Activated CD8-positive, alpha-beta memory T cell treated with anti-CD3 and anti-CD28 coated beads for 24 hours (primary cell): ENCODE data around the gene CACNA1B.
"Not testable (repeated sequence)": the region's sequence is repeated elsewhere in the genome, so short reads cannot be mapped to it uniquely, and the experiment has no call there.

Experiments
- DNase-seq: peaks from one replicate; pipeline ENCODE4 v3.0.0-alpha.2; 2020

Gene CACNA1B

DNA sequence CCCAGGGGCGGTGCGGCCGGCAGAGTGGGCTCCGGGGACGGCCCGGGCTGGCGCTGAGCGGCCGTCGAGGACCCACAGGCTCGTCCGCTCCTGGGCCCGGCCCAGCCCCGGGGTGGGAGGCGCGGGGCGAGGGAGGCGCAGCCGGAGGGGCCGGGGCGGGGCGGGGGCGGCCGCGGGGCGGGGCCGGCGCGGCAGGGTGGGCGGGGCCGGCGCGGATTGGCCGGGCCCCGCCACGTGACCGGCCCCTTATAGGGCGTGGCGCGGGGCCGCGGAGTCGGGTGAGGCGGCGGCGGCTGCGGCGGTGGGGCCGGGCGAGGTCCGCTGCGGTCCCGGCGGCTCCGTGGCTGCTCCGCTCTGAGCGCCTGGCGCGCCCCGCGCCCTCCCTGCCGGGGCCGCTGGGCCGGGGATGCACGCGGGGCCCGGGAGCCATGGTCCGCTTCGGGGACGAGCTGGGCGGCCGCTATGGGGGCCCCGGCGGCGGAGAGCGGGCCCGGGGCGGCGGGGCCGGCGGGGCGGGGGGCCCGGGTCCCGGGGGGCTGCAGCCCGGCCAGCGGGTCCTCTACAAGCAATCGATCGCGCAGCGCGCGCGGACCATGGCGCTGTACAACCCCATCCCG is at the start of gene CACNA1B:
Gene CACNA1B (plus strand): TSS at position 277 of the 617 bp plus-strand sequence. CDS start 152 bp downstream, at position 429.
- DNase-seq = not testable (repeated sequence)

DNA sequence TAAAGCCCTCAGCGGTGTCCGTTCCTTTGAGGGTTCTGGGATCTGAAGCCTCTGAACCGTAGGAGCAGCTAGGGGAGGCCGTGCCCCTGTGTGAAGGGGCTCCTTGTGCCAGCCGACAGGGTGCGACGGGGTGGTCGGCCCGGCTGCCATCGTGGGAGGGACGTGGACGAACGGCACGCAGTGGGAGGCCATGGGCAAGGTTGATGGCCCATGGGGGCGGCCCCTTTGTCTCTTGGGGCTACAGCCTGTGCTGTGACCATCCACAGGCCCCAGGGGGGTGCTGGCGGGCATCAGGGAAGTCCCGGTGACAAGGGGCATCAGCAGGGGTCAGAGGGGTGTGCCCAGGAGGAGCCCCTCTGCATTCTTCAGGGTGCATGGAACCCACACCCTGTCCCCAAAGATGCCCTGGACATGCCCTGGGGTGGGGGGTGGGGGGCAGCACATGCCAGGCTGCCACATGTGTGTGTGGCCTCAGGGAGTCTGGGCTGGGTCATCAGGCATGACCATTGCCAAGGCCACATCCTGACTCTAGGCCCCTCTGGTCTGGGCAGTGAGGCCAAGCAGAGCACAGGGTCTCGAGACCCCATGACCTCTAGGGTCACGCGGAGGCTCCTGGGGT is 49.6 kb upstream of the CACNA1B start:
- DNase-seq = no peak

DNA sequence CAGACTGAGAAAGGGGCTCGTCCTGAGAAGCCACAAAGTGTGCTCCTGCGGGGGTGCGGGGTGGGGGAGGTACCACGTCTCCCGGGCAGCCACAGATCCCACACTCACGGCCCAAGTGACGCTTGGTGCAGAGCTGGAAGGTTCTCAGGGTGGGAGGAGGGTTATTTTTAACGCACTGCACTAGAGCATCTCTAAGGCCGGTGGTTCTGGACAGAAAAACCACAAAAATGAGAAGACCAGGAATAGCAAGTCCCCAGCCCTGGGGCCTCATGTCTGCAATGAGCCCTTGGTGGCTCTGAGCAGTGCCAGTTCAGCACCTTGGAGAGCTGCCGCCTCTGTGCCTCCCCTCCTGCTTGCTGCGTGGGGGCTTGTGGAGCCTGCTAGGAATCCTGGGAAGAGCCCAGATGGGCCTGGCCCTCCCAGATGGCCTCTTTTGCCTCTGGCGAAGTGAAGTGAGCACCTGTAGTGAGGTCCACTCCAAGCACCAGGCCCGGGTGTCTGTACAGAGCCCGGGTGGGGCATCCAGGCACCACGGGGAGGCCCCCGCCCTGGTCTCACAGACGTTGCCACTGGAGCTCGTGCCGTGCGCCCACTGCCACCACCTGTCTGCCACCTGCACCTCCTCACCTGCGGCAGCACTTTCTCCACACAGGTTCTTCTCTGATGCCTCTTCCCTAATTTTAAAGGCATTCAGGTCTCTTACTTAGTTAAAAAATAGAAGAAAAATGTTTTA is 48.9 kb upstream of the CACNA1B start:
- DNase-seq = no peak

DNA sequence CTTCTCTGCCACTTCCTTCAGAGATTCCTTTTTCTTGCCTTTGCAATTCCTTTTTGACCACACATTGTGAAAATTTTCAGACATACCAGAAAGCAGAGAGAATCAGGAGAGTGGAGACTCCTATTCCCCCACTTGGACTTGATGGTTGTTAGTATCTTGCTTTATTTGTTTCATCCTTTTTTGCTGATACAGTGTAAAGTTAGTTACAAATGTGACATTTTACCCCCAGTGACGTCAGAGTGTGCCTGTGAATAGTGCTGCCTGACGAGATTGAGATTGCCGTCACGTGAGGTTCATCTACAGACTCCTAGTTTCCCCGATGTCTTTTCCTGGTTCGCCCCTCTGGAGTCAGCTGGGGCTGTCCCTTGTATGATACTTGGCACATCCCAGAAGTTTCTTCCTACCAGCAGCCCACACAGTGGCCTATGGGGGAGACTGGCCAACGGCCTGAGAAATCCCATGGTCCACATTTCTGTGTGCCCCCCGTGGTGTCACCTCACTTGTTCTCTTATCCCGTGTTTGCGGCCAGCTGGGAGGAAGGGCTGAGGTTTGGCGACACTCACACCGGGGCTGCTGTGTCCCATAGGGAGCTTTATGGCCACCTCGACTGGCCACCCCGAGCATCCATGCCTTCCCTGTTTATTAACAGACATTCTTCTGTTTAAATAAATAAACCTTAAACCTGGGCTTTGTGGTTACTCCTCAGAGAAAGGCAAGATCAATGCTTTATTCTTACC is 48.2 kb upstream of the CACNA1B start:
- DNase-seq = no peak

DNA sequence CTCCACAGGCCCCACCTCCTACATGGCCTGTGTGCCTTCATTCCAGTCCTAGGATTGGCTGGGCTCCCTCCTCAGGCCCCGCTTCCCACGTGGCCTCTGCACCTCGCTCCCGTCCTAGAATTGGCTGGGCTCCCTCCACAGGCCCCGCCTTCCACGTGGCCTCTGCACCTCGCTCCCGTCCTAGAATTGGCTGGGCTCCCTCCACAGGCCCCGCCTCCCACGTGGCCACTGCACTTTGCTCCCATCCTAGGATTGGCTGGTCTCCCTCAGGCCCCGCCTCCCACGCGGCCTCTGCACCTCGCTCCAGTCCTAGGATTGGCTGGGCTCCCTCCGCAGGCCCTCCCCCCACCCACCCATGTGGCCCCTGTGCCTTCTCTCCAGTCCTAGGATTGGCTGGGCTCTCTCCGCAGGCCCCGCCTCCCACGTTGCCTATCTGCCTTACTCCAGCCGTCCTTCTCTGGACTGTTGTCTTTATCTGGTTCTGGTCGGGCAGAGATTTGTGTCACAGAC is 45.3 kb upstream of the CACNA1B start:
- no peak for DNase-seq

DNA sequence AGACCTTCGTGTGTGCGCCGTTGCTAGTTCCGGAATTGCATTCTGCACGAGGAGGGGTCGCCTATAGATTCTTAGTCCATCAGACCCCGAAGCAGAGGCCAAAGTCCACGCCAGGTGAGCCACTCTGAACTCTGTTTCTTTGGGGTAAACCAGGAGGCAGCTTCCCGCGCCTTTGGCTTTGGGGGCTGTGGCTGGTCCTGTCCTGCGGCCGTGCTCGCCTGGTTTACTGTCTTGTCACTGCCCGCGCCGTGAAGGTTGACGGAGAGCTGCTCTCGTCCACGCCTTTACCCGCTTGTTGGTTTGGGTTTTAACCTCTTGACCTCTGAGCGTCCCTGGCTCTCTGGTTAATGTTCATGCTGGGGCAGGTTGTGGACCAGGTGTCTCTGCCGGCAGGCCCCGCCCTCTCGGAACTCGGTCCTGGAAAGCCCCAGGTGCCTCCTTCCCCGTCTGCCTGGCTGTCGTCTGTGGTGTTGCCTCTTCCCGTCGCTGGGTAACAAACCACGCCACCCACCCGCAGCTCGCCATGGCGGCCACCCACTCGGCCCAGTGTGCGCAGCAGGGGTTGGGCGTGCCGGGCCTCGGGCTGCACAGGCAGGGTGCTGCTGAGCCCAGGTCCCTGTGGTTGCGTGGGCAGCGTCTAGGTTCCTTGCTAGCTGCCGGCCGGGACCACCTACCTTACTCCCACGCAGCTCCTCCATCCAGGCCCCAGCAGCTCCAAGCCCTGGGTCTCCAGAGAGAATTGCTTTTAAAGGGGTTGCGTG is 44.6 kb upstream of the CACNA1B start:
- no peak for DNase-seq

DNA sequence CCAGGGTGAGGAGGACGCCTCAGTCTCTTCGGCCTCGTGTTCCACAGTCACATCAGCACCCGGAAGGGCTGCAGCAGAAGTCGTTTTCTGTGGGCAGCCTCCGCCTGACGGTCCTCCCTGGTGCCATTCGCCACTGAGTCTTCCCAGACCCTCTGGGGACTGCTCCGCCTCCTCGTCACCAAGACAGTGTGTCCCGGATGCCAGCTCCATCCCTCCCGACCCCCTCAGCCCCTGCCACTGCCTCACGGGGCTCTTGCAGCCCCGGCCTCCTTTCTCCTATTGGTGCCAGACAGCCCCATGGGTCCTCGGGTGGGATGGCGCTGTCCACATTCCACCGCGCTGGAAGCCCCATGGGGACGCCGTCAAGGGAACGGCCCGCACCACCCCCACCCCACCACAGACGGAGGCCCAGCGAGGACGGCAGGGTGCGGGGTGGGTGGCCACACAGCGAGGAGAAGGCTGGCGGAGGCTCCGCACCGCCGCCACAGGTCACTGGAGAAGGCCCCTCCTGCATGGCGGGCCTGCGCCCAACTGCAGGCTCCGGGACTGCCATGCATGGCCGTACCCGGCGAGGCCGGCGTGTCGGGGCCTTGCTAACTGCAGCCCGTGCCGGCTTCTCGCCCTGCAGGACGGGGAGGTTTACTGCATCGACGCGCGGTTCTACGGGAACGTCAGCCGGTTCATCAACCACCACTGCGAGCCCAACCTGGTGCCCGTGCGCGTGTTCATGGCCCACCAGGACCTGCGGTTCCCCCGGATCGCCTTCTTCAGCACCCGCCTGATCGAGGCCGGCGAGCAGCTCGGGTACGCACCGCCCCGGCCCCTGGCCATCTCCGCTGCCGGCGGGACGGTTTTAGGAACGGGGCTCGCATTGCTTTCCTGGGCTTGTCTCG is 43.6 kb upstream of the CACNA1B start:
- DNase-seq = no peak

DNA sequence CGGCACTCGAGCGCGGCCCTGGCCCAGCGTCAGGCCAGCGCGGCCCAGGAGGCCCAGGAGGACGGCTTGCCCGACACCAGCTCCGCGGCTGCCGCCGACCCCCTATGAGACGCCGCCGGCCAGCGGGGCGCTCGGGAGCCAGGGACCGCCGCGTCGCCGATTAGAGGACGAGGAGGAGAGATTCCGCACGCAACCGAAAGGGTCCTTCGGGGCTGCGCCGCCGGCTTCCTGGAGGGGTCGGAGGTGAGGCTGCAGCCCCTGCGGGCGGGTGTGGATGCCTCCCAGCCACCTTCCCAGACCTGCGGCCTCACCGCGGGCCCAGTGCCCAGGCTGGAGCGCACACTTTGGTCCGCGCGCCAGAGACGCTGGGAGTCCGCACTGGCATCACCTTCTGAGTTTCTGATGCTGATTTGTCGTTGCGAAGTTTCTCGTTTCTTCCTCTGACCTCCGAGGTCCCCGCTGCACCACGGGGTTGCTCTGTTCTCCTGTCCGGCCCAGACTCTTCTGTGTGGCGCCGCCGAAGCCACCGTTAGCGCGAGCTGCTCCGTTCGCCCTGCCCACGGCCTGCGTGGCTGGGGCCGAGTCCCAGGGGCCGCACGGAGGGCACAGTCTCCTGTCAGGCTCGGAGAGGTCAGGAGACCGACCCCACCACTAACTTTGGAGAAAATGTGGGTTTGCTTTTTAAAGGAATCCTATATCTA is 42.6 kb upstream of the CACNA1B start:
- DNase-seq = no peak

DNA sequence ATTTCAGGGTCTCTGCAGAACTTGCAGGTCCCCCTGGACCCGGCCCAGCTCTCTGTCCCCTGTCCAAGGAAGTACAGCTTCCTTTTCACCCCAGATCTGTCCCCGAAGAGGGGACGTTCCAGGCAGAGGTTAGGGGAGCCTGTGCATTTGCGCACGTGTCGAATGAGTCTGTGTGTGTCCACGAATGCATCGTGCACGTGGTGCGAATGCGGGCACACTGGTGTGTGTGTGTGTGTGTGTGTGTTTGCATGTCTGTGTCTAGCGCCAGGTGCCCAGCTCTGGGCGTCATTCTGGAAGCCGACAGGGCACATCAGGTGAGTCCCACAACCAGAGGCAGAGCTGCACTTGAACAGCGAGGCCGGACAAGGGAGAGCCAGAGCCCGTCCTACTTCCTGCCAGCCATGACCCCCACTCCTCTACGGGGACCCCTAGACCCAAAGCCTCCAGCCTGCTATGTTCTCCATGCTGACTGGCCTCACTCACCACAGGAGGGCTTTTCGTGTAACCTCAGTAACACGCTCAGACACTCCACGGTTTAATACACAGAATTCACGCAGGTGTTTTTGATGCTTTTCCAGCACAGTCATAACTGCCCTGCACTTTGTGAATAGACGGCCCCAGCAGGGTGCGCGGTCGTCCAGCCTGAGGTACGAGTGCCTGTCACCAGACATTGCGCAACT is 41.3 kb upstream of the CACNA1B start:
- DNase-seq = no peak

DNA sequence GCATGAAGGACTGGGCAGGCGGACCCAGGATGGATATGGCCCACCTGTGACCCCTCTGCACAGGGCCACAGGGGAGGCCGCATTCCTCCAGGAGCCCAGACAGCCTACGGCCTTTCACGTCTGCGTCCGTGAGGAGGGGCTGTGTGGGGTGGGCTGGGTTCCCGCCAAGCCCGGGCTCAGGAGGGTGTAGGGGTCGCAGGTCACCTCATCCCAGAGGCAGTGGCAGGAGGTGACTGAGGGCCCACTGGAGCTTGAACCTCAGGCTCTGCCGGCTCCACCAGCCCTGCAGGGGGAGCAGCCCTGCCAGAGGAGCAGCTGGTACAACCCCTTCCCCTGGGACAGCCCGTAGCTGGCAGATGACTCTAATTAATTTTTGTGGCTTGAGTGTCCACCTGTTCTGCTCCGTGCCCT is 40.7 kb upstream of the CACNA1B start:
- no peak for DNase-seq

DNA sequence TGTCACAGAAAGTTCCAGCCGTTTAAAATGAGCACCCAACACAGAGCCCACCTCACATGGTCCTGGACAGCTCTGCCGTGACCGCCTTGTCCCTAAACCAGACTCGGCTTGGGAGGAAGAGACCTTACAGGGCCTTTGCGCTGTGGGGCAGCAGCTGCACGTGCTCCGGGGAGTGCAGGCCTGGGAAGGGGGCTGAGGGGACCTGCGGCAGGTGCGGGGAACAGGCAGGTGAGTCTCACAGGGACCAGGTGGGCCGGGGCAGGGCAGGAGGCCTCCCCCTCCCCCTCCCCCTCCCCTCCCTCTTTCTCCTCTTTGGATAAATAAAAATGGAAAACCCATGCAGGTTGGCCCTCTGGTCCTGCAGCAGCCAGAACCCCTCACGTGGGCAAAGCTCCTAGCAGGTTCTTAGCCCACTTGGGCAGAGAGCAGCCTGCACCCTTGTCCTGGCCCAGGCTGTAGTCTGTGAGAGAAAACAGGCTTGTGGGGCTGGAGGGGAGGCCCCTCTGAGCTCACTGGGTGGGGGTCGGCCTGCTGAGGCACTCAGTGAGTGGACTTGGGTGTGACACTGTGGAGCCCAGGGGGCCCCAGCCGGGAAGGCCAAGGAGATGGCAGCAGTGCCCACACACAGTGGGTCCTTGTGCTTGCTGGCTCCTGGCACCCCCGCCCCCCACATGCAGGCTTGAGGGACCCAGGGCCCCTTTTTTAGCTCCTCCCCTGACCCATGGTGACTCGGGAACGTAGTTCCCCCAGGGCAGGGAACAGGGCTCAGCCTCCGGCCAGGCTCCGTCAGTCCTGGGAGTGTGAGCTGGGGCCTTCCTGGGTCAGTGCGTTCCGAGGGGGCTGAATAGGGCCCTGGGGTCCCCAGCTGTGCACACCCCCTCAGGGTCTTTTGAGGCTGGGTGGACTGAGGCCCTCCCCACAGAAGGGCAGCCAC is 40.0 kb upstream of the CACNA1B start:
- no peak for DNase-seq

DNA sequence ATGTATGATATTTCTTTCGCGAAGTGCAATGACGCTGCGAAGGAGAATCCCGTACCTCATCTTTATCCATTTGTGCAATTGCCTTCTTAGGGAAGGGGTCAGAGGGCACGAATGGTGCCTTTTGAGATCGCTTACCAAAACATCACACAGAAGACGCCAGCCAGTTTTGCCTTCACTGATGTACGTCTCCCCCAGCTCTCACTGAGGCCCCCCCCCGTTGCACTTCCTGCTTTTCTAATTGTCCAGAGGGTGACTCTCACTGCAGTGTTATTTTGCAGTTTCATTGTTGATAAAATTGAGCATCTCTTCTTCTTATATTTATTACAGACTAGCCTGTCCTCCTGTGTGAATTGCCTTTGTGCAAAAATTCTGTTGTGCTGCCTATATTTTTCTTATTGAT is 39.0 kb upstream of the CACNA1B start:
- no peak for DNase-seq

DNA sequence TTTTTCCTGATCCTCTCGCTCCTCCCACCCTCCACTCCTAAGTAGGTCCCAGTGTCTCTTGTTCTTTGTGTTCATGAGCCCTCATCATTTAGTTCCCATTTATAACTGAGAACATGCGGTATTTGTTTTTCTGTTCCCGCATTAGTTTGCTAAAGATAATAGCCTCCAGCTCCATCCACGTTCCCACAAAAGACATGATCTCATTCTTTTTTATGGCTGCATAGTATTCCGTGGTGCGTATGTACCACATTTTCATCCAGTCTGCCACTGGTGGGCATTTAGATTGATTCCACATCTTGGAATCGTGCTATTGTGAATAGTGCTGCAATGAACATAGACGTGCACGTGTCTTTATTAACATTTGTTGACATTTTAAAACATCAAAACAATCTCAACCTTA is 34.2 kb upstream of the CACNA1B start:
- DNase-seq = no peak

DNA sequence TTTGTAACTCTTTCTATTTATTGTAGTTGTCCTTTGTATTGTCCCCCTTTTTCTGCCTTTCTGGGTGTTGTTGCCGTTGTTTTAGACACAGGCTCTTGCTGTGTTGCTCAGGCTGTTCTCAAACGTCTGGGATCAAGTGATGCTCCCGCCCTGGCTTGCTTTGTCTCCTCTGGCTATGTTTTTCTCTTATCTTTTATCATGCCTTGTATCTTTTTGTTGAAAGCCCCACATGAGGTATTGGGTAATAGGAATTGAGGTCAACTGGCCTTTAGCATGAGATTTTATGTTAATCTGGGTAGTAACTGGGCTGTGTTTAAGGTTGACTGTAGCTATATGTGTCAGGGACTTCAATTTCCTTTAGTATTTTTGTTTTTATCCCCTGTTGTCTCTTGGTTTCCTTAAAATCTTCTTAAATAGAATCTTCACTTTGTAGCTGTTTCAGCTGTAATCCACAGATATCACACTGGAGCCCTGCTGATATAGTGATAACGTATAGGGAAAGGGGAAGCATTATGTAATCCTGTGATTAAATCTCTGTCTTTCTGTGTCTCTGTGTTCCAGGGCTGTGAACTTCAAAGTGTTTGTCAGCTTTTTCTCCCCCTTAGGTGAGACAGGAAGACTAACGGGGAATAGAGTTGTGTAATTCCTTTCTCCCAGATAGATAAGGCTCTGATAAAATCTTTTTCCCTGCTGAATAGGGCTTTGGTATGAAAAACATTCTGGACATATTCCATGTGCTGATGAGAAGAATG is 25.9 kb upstream of the CACNA1B start:
- no peak for DNase-seq

DNA sequence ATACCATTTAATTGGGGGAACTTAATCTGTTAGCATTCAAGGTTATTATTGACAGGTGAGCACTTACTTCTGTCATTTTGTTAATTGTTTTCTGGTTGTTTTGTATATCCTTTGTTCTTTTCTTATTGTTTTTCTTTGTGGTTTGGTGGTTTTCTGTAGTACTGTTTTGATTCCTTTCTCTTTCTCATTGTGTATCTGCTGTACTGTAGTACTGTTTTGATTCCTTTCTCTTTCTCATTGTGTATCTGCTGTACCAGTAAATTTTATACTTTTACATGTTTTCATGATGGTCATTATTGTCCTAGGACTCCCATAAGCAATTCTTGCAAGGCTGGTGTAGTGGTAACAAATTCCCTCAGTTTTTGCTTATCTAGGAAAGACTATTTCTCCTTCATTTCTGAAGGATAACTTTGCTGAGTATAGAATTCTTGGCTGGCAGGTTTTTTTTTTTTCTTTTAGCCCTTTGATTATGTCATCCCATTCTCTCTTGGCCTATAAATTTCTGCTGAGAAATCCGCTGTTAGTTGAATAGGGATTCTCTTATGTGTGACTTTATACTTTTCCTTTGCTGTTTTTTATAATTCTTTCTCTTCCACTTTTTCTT is 24.1 kb upstream of the CACNA1B start:
- no peak for DNase-seq

DNA sequence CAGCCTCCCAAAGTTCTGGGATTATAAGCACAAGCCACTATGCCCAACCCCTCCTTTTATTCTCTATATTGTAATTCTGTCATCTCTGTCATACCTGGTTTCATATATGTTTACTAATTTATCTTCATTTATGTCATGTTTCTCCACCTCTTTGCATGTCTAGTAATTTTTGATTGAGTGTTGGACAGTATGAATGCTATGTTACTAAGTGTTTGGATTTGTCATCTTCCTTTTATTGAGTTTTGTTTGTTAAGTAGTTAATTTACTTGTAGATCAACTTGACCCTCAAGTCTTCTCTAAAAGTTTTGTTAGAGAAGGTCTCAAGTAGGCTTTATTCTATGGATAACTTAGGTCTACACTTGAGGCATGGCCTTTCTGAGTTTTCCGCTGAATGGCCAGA is 17.2 kb upstream of the CACNA1B start:
- no peak for DNase-seq

DNA sequence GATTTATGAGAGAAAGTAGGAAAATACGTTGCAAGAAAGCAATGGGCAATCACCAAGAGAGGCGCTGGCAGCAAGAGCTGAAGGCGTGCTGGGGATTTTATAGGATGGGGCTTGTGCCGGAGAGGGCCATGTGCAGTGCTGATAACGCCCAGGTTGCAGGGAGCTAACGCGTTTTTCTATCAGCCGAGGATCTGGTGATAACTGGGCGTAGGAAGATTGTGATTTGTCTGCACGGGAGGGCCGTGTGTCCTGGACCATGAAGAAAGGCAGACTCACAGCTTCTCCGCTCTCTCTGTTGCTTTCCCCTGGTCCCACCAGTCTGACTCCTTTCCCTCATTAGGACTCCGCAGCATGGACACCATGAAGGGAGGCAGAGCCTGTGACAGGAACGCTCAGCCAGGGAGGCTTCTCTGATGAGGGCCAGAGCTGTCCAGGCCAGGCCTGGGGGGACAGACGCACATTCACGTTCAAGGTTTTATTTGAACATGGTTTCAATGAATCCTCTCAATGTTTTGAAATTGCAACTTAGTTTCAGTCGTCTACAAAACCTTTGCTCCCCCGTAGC is 11.9 kb upstream of the CACNA1B start:
- no peak for DNase-seq
